Skin of body (tissue), 2 donors: ENCODE measurements around the gene ICAM3. TPM values are rescaled to one million over a fixed set of nuclear protein-coding genes. Genes with fewer than 3 reads are reported as not detected.

ENCODE experiments used
- DNase-seq: peaks from one replicate; lab custom pipeline; 2025; lab: John Stamatoyannopoulos, UW
- total RNA-seq: library from RNA; depleted of rRNA; stranded (reverse); fragments of >200 nt; gene quantifications from one replicate; pipeline ENCODE4 v1.2.3, GENCODE V29; 2014

ICAM3 gene
- total RNA-seq, 1 donor from 2014 or later, result 9.4 TPM

- DNase-seq, result no peak
These were observed 20.4 kb downstream of the ICAM3 start for GRCh38 chr19:10318807-10319682.

GRCh38 chr19:10317857-10318462 lies 21.5 kb downstream of the ICAM3 start:
- no peak for DNase-seq

GRCh38 chr19:10317045-10317856 lies 22.2 kb downstream of the ICAM3 start:
- no peak for DNase-seq

GRCh38 chr19:10316229-10317044 lies 23.0 kb downstream of the ICAM3 start:
- DNase-seq, result no peak

GRCh38 chr19:10315335-10316214 lies 23.8 kb downstream of the ICAM3 start, which contains the start of gene FDX2:
Gene FDX2, minus strand, starts transcription at chr19:10316015. Its CDS starts 19 bp downstream, at chr19:10315996.
- DNase-seq, result peak; percentile 53

GRCh38 chr19:10309423-10309822 lies 30.0 kb downstream of the ICAM3 start, which contains the start of gene ZGLP1:
Gene ZGLP1, minus strand, starts transcription at chr19:10309815.
- DNase-seq, result no peak

- DNase-seq, result no peak
These were observed 33.1 kb downstream of the ICAM3 start for GRCh38 chr19:10306327-10306726.

GRCh38 chr19:10305139-10305806 lies 34.2 kb downstream of the ICAM3 start:
- DNase-seq, result no peak

GRCh38 chr19:10299545-10300458 lies 39.6 kb downstream of the ICAM3 start:
- no peak for DNase-seq

GRCh38 chr19:10295847-10296591 lies 43.4 kb downstream of the ICAM3 start:
- DNase-seq, result no peak

GRCh38 chr19:10295305-10295846 lies 44.0 kb downstream of the ICAM3 start:
- no peak for DNase-seq

GRCh38 chr19:10294368-10294697 lies 45.1 kb downstream of the ICAM3 start:
- DNase-seq, result no peak

GRCh38 chr19:10293637-10294367 lies 45.6 kb downstream of the ICAM3 start:
- DNase-seq, result no peak

GRCh38 chr19:10292789-10293636 lies 46.4 kb downstream of the ICAM3 start:
- no peak for DNase-seq

- DNase-seq, result no peak
These were observed 47.1 kb downstream of the ICAM3 start for GRCh38 chr19:10292206-10292788.
